GM18507 (cell line): Measurements from ENCODE around the gene RANGRF.

Experiments used
- DNase-seq: peaks from one replicate; pipeline ENCODE4 v3.0.0; 2011; ENCODE audit warnings: low read depth; ENCODE audit not compliant: insufficient read length; ENCODE audit errors: extremely low spot score
- FAIRE-seq: peaks from 2 replicates; lab custom pipeline; 2011; peaks lifted over from hg19 to GRCh38; lab: Jason Lieb, UNC

RANGRF gene

GRCh38 chr17:8272421-8272820, 16.0 kb upstream of the RANGRF start:
- FAIRE-seq: no peak
- DNase-seq: no peak

- no peak for FAIRE-seq
Observed at GRCh38 chr17:8273884-8274444, 14.5 kb upstream of the RANGRF start.

GRCh38 chr17:8274816-8275215, 13.7 kb upstream of the RANGRF start:
- no peak for FAIRE-seq
- no peak for DNase-seq

More at GRCh38 chr17:8273884-8274444, 14.5 kb upstream of the RANGRF start:
- no peak for DNase-seq

- no peak for FAIRE-seq
- DNase-seq: no peak
Observed at GRCh38 chr17:8275421-8276290, 12.8 kb upstream of the RANGRF start.

GRCh38 chr17:8277317-8277716, 11.2 kb upstream of the RANGRF start:
- DNase-seq (no peak), FAIRE-seq (no peak)

GRCh38 chr17:8282345-8282744, 6.1 kb upstream of the RANGRF start:
- DNase-seq (no peak), FAIRE-seq (no peak)

- DNase-seq (no peak), FAIRE-seq (no peak)
Observed at GRCh38 chr17:8283356-8283755, 5.1 kb upstream of the RANGRF start.

- no peak for DNase-seq
- no peak for FAIRE-seq
Observed at GRCh38 chr17:8284126-8284525, 4.3 kb upstream of the RANGRF start.

- FAIRE-seq (no peak), DNase-seq (no peak)
Observed at GRCh38 chr17:8285270-8286181, 2.9 kb upstream of the RANGRF start.

GRCh38 chr17:8287651-8288335, 677 bp upstream of the RANGRF start:
- no peak for FAIRE-seq

GRCh38 chr17:8289103-8289397, 580 bp downstream of the RANGRF start:
- no peak for FAIRE-seq
- DNase-seq: peak; percentile 58

More at GRCh38 chr17:8287651-8288335, 677 bp upstream of the RANGRF start:
- DNase-seq: no peak

- DNase-seq (no peak), FAIRE-seq (no peak)
Observed at GRCh38 chr17:8290043-8290442, 1.6 kb downstream of the RANGRF start.

- DNase-seq: no peak
- FAIRE-seq: peak; percentile 75
Observed at GRCh38 chr17:8292639-8293395, 4.3 kb downstream of the RANGRF start.

GRCh38 chr17:8294361-8294760, 5.9 kb downstream of the RANGRF start:
- DNase-seq (no peak), FAIRE-seq (no peak)

GRCh38 chr17:8294814-8295316, 6.4 kb downstream of the RANGRF start:
- DNase-seq (no peak), FAIRE-seq (no peak)

- DNase-seq (no peak), FAIRE-seq (no peak)
Observed at GRCh38 chr17:8300226-8300625, 11.8 kb downstream of the RANGRF start.

GRCh38 chr17:8300627-8301242, 12.3 kb downstream of the RANGRF start:
- FAIRE-seq (peak; percentile 88), DNase-seq (peak; percentile 64)

- no peak for FAIRE-seq
Observed at GRCh38 chr17:8310601-8311123, 22.2 kb downstream of the RANGRF start.

More at GRCh38 chr17:8310601-8311123, 22.2 kb downstream of the RANGRF start:
- no peak for DNase-seq
